Choroid plexus epithelial cell (primary cell): ENCODE data around the gene ITPK1.

Experiments
- DNase-seq: peaks from one replicate; pipeline ENCODE4 v3.0.0-alpha.2; 2010; ENCODE audit warnings: low read depth
- H3K4me3 ChIP-seq: 2 replicates; pipeline ENCODE4 v1.5.1; 2011; ENCODE audit warnings: low read depth, mild to moderate bottlenecking, control low read depth, low read length, moderate library complexity
- CTCF ChIP-seq: conservative IDR thresholded peaks from 2 replicates; pipeline ENCODE4 v1.5.1; 2011; ENCODE audit warnings: low read depth, mild to moderate bottlenecking, control low read depth, inconsistent platforms, low read length, moderate library complexity

The ITPK1 gene

GRCh38 chr14:92990456-92991430 lies 125.0 kb downstream of the ITPK1 start:
- H3K4me3 ChIP-seq = no peak overlapping the region
- no peak for TF ChIP-seq CTCF
- DNase-seq = peak; percentile 20

GRCh38 chr14:92988786-92989755 lies 126.7 kb downstream of the ITPK1 start:
- DNase-seq = no peak
- no peak overlapping the region for H3K4me3 ChIP-seq
- no peak for TF ChIP-seq CTCF

GRCh38 chr14:92987713-92988510 lies 127.8 kb downstream of the ITPK1 start:
- H3K4me3 ChIP-seq = no peak overlapping the region
- DNase-seq = no peak
- TF ChIP-seq CTCF = no peak

- H3K4me3 ChIP-seq = no peak overlapping the region
- no peak for TF ChIP-seq CTCF
- no peak for DNase-seq
These were observed 128.6 kb downstream of the ITPK1 start for GRCh38 chr14:92987148-92987570.

- peak; percentile 34 for DNase-seq
- TF ChIP-seq CTCF = no peak
- H3K4me3 ChIP-seq = no peak overlapping the region
These were observed 129.2 kb downstream of the ITPK1 start for GRCh38 chr14:92986254-92987147.

- no peak for DNase-seq
- no peak for TF ChIP-seq CTCF
- H3K4me3 ChIP-seq = no peak overlapping the region
These were observed 130.2 kb downstream of the ITPK1 start for GRCh38 chr14:92985521-92985920.
